Left cardiac atrium (tissue), 4 donors: ENCODE data around the gene PLK2. TPM values are rescaled to one million over a fixed set of nuclear protein-coding genes. Genes with fewer than 3 reads are reported as not detected.

Source experiments
- ATAC-seq, 2 donors: fragments of 200-7000 bp; cut with Tn5 transposase; one replicate each; pipeline ENCODE4 v1.9.1; 2020; ENCODE audit warnings: mild to moderate bottlenecking in 2 of 2, moderate library complexity in 2 of 2
- DNase-seq: peaks from one replicate; pipeline ENCODE4 v3.0.0-alpha.2; 2020
- intact Hi-C, 2 donors: fragments of 100-400 bp; cut with DNase I; formaldehyde crosslinking; loops; one replicate each; pipeline versions ENCODE4 v1.14.1 to v1.15.1; 2022 to 2023
- long read RNA-seq: library from polyadenylated mRNA; unstranded; transcript quantifications from one replicate; pipeline ENCODE4 v2.0.0, GENCODE V29; 2021
- total RNA-seq, 2 donors: library from RNA; stranded (reverse); fragmentation: NEBNext Ultra II Directional; extraction: Animal tissue kit (Norgen Biotek cat#: 25700); gene quantifications; one replicate each; pipeline ENCODE4 v1.2.1, GENCODE V29; 2021
- donor health status: DM: no; HTN: yes; CAD: no.
- donor health status: DM: no; HTN: yes; CAD: no; lungs with severe emphysema.
- donor health status: DM: yes; HTN: yes; CAD: no.
- donor health status: Dilated cardiomyopathy.

PLK2 gene
- total RNA-seq = 100 to 1,000 TPM in 1 of 2 donors, 10 to 100 TPM in 1; 46.3 to 130 TPM
- long read RNA-seq, transcript PLK2-201 (14 exons, 2,960 nt) = major isoform, 194 of 231 reads
- long read RNA-seq, partial matches to known transcripts = 10 of 231 reads
- long read RNA-seq, other reads (novel, unspliced or antisense) = 25 of 231 reads

GRCh38 chr5:58460002-58460731, at the start of gene PLK2:
Gene PLK2, minus strand, starts transcription at chr5:58460086. Its CDS starts 127 bp downstream, at chr5:58459959.
- DNase-seq (peak; percentile 94), ATAC-seq (peak; percentile 93 to 94)
- intact Hi-C loops = loop anchor here (1.0 to 5.0 kb wide), 6 partner anchors 523 to 1163 kb away; no protein-coding TSS in a partner anchor

GRCh38 chr5:58507715-58508114, 47.8 kb upstream of the PLK2 start:
- ATAC-seq (no peak), DNase-seq (no peak)
- intact Hi-C loops = no loop called here

GRCh38 chr5:58505971-58506640, 46.2 kb upstream of the PLK2 start:
- ATAC-seq = no peak
- intact Hi-C loops = no loop called here
- no peak for DNase-seq

GRCh38 chr5:58505502-58505901, 45.6 kb upstream of the PLK2 start:
- ATAC-seq (no peak), DNase-seq (no peak)
- intact Hi-C loops = no loop called here

- ATAC-seq (no peak), DNase-seq (no peak)
- intact Hi-C loops = loop anchor here in 1 of 2 donors (5.0 kb wide), 1 partner anchor 213 kb away; no protein-coding TSS in a partner anchor
Measured at GRCh38 chr5:58504766-58505165, 44.9 kb upstream of the PLK2 start.

GRCh38 chr5:58503390-58504046, 43.6 kb upstream of the PLK2 start:
- DNase-seq (no peak), ATAC-seq (no peak)
- intact Hi-C loops = loop anchor here in 1 of 2 donors (5.0 kb wide), 1 partner anchor 214 kb away; no protein-coding TSS in a partner anchor

GRCh38 chr5:58501778-58502417, 42.0 kb upstream of the PLK2 start:
- intact Hi-C loops = loop anchor here in 1 of 2 donors (5.0 kb wide), 1 partner anchor 215 kb away; no protein-coding TSS in a partner anchor
- ATAC-seq (no peak), DNase-seq (no peak)

GRCh38 chr5:58499941-58500340, 40.1 kb upstream of the PLK2 start:
- intact Hi-C loops = loop anchor here in 1 of 2 donors (2.0 to 5.0 kb wide), 2 partner anchors 217 to 349 kb away; no protein-coding TSS in a partner anchor
- ATAC-seq (no peak), DNase-seq (no peak)

- DNase-seq = no peak
- ATAC-seq = no peak
- intact Hi-C loops = loop anchor here in 1 of 2 donors (2.0 kb wide), 1 partner anchor 350 kb away; no protein-coding TSS in a partner anchor
Measured at GRCh38 chr5:58499231-58499630, 39.3 kb upstream of the PLK2 start.

- peak in 1 of 2 donors; percentile 41 for ATAC-seq
- DNase-seq = peak; percentile 30
Measured at GRCh38 chr5:58498340-58498942, 38.6 kb upstream of the PLK2 start.

GRCh38 chr5:58497921-58498320, 38.0 kb upstream of the PLK2 start:
- intact Hi-C loops = loop anchor here in 1 of 2 donors (2.0 kb wide), 1 partner anchor 351 kb away; no protein-coding TSS in a partner anchor
- DNase-seq = no peak
- ATAC-seq = no peak

More at GRCh38 chr5:58498340-58498942, 38.6 kb upstream of the PLK2 start:
- intact Hi-C loops = loop anchor here in 1 of 2 donors (2.0 kb wide), 1 partner anchor 350 kb away; no protein-coding TSS in a partner anchor

- DNase-seq = no peak
- ATAC-seq = no peak
- intact Hi-C loops = no loop called here
Measured at GRCh38 chr5:58497386-58497785, 37.5 kb upstream of the PLK2 start.

- ATAC-seq = no peak
- no peak for DNase-seq
- intact Hi-C loops = no loop called here
Measured at GRCh38 chr5:58496488-58496887, 36.6 kb upstream of the PLK2 start.

GRCh38 chr5:58493141-58493540, 33.3 kb upstream of the PLK2 start:
- intact Hi-C loops = no loop called here

GRCh38 chr5:58491216-58491892, 31.5 kb upstream of the PLK2 start, which contains the start of gene GAPT:
Gene GAPT, plus strand, starts transcription at chr5:58491435. Its CDS starts 3,102 bp downstream, at chr5:58494537.
- ATAC-seq (no peak), DNase-seq (no peak)
- intact Hi-C loops = no loop called here

More at GRCh38 chr5:58493141-58493540, 33.3 kb upstream of the PLK2 start:
- DNase-seq (no peak), ATAC-seq (no peak)

GRCh38 chr5:58490402-58491050, 30.6 kb upstream of the PLK2 start:
- intact Hi-C loops = no loop called here
- DNase-seq = no peak
- no peak for ATAC-seq

- ATAC-seq (no peak), DNase-seq (no peak)
- intact Hi-C loops = no loop called here
Measured at GRCh38 chr5:58486290-58486689, 26.4 kb upstream of the PLK2 start.
